Keratinocyte (primary cell): ENCODE measurements around the gene RALGPS2. TPM values are rescaled to one million over a fixed set of nuclear protein-coding genes. Genes with fewer than 3 reads are reported as not detected.

Experiments used
- DNase-seq: peaks from one replicate; pipeline ENCODE4 v3.0.0-alpha.2; 2011; ENCODE audit warnings: low read depth, missing footprints, low spot score
- FAIRE-seq: peaks from 2 replicates; lab custom pipeline; 2011; peaks lifted over from hg19 to GRCh38; lab: Jason Lieb, UNC
- H2AFZ ChIP-seq: 2 replicates; pipeline ENCODE4 v1.6.0; 2012; ENCODE audit warnings: low read length, control low read depth, inconsistent platforms; ENCODE audit not compliant: control insufficient read depth
- H3K27ac ChIP-seq: 2 replicates; pipeline ENCODE4 v1.5.1; 2011; ENCODE audit warnings: low read length; ENCODE audit not compliant: control insufficient read depth, insufficient read depth
- H3K27me3 ChIP-seq: 3 replicates; pipeline ENCODE4 v1.6.0; 2011; ENCODE audit warnings: low read length; ENCODE audit not compliant: control insufficient read depth, insufficient read depth; ENCODE audit errors: extremely low read depth
- H3K36me3 ChIP-seq, 2 experiments: 2 replicates in 1 of 2; 3 replicates in 1 of 2; pipeline ENCODE4 v1.5.1; 2011; ENCODE audit warnings: low read length in 2 of 2, mild to moderate bottlenecking in 1 of 2; ENCODE audit not compliant: control insufficient read depth in 2 of 2, insufficient read depth in 2 of 2; ENCODE audit errors: extremely low read depth in 1 of 2
- H3K4me1 ChIP-seq: 3 replicates; pipeline ENCODE4 v1.5.1; 2011; ENCODE audit warnings: low read length; ENCODE audit not compliant: control insufficient read depth, insufficient read depth; ENCODE audit errors: extremely low read depth
- H3K4me2 ChIP-seq: 3 replicates; pipeline ENCODE4 v1.6.0; 2011; ENCODE audit warnings: low read depth, low read length; ENCODE audit not compliant: control insufficient read depth, insufficient read depth; ENCODE audit errors: extremely low read depth
- H3K4me3 ChIP-seq, 3 experiments: fragments of 200-600 bp in 1 of 3; sonication (generic) in 1 of 3; 2 replicates in 2 of 3; 3 replicates in 1 of 3; pipeline ENCODE4 v1.5.1; 2011 to 2016; ENCODE audit warnings: low read length in 3 of 3, mild to moderate bottlenecking in 3 of 3, control low read depth in 2 of 3, inconsistent platforms in 1 of 3, low read depth in 1 of 3, mixed read lengths in 1 of 3, mixed run types in 1 of 3, moderate library complexity in 1 of 3; ENCODE audit not compliant: control insufficient read depth in 2 of 3, insufficient read depth in 2 of 3; ENCODE audit errors: extremely low read depth in 1 of 3
- H3K79me2 ChIP-seq: 2 replicates; pipeline ENCODE4 v1.6.0; 2012; ENCODE audit warnings: low read length; ENCODE audit not compliant: control insufficient read depth, insufficient read depth
- H3K9ac ChIP-seq: 3 replicates; pipeline ENCODE4 v1.6.0; 2011; ENCODE audit warnings: low read length; ENCODE audit not compliant: control insufficient read depth, insufficient read depth; ENCODE audit errors: extremely low read depth
- H3K9me1 ChIP-seq: 3 replicates; pipeline ENCODE4 v1.6.0; 2011; ENCODE audit warnings: low read length; ENCODE audit not compliant: control insufficient read depth, insufficient read depth; ENCODE audit errors: extremely low read depth
- H3K9me3 ChIP-seq: 2 replicates; pipeline ENCODE4 v1.5.1; 2012; ENCODE audit warnings: low read depth, low read length; ENCODE audit not compliant: control insufficient read depth
- H4K20me1 ChIP-seq: 3 replicates; pipeline ENCODE4 v1.6.0; 2011; ENCODE audit warnings: low read length; ENCODE audit not compliant: control insufficient read depth, insufficient read depth; ENCODE audit errors: extremely low read depth
- EZH2 ChIP-seq: IDR thresholded peaks from one replicate; pipeline ENCODE4 v1.6.1; 2012; ENCODE audit warnings: inconsistent platforms, mild to moderate bottlenecking, low read length, moderate library complexity
- dilution Hi-C: fragments of 300-500 bp; cut with MboI; formaldehyde crosslinking; loops from one replicate; pipeline ENCODE4 v1.7.0; 2020; ENCODE audit warnings: low sequenced_read_pairs; ENCODE audit not compliant: extremely low pct_ligation_motif_present
- polyA plus RNA-seq, 5 experiments: library from polyadenylated mRNA; depleted of rRNA in 3 of 5; stranded (reverse) in 3 of 5; stranded (forward) in 1 of 5; unstranded in 1 of 5; fragments of >200 nt; gene quantifications; 1 replicate in 1 of 5; 2 replicates in 3 of 5; 3 replicates in 1 of 5; pipeline versions ENCODE4 v1.2.1 to v1.2.3, GENCODE V29; 2011 to 2012; ENCODE audit warnings: missing spikeins in 2 of 5, low read depth in 1 of 5, low replicate concordance in 1 of 5
- TF ChIP-seq, protein P1 (sequence below), 3 experiments: IDR thresholded peaks in 1 of 3; conservative IDR thresholded peaks in 1 of 3; optimal IDR thresholded peaks in 1 of 3; 2 replicates in 2 of 3; 3 replicates in 1 of 3; pipeline versions ENCODE3 to v1.5.1; 2011; ENCODE audit warnings: low read length in 3 of 3, mild to moderate bottlenecking in 3 of 3, moderate library complexity in 2 of 3, control low read depth in 1 of 3, inconsistent platforms in 1 of 3; ENCODE audit not compliant: insufficient read depth in 2 of 3; ENCODE audit errors: extremely low read depth in 1 of 3

RALGPS2 gene
- polyA plus RNA-seq, 1 donor (not counting 4 experiments of a cell fraction or from before 2014, with no cell fraction given): 14.8 TPM

DNA sequence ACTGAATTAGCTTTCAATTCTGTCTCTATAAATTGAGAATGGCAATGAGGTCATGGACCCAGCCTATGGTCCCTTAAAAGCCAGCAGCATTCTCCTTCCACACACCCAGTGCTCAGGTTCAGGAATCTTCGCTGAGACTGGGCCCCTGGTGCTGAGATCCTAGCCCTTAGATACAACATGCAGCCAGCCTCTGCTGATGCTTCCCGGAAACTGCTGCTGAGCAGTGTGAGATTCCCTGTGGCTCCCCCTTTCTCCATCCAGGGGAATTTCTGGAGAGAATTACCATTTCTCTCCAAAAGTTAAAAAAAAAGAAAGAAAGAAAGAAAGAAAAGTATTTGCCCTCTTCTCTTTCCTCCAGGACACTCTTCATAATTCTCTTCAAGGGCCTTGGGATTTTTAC lies 31.7 kb upstream of the RALGPS2 start:
- DNase-seq (no peak), FAIRE-seq (no peak)
- H3K27ac ChIP-seq: no peak overlapping the region
- no peaks in the 10 kb centered on the region for H3K9me1 ChIP-seq
- no peak overlapping the region for H3K9ac ChIP-seq
- no peaks in the 10 kb centered on the region for H3K36me3 ChIP-seq
- dilution Hi-C loops: no loop called here
- TF ChIP-seq EZH2: no peak
- TF ChIP-seq, protein P1, sequence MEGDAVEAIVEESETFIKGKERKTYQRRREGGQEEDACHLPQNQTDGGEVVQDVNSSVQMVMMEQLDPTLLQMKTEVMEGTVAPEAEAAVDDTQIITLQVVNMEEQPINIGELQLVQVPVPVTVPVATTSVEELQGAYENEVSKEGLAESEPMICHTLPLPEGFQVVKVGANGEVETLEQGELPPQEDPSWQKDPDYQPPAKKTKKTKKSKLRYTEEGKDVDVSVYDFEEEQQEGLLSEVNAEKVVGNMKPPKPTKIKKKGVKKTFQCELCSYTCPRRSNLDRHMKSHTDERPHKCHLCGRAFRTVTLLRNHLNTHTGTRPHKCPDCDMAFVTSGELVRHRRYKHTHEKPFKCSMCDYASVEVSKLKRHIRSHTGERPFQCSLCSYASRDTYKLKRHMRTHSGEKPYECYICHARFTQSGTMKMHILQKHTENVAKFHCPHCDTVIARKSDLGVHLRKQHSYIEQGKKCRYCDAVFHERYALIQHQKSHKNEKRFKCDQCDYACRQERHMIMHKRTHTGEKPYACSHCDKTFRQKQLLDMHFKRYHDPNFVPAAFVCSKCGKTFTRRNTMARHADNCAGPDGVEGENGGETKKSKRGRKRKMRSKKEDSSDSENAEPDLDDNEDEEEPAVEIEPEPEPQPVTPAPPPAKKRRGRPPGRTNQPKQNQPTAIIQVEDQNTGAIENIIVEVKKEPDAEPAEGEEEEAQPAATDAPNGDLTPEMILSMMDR (optimal IDR thresholded peaks at IDR 0.05 in 1 of 3, IDR thresholded peaks at IDR 0.05 in 1 of 3, conservative IDR thresholded peaks at IDR 0.05 in 1 of 3; ENCODE audit: extremely low read depth in 1 of 3, insufficient read depth in 2 of 3, low read length in 3 of 3): peak in 2 of 3 experiments; percentile 10 to 19
- no peaks in the 10 kb centered on the region for H3K79me2 ChIP-seq
- no peak overlapping the region for H3K4me2 ChIP-seq
- H4K20me1 ChIP-seq: no peaks in the 10 kb centered on the region
- no peak overlapping the region for H3K4me3 ChIP-seq
- no peaks in the 10 kb centered on the region for H3K27me3 ChIP-seq
- no peaks in the 10 kb centered on the region for H3K9me3 ChIP-seq
- H3K4me1 ChIP-seq: no peaks in the 10 kb centered on the region
- H2AFZ ChIP-seq: no peak overlapping the region

DNA sequence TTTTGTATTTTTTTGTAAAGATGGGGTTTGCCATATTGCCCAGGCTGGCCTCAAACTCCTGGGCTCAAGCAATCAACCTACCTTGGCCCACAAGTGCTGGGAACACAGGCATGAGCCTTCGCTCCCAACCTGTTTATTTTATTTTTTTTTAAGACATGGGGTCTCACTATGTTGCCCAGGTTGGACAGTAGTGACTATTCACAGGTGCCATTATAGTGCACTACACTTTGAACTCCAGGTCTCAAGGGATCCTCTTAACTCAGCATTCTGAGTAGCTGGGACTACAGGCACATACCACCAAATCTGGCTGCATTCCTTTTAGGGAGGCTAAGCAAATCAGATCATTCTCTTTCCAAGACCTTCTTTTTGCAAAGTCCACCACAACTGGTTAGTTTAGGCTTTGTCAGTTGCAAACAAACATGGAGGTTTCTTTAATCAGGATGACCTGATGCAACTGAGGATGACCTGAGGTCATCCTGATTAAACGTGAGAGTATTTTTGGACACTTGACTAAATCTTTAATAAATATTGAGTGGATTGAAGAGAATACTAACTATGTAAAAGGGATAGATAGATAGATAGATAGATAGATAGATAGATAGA lies 30.0 kb upstream of the RALGPS2 start:
- TF ChIP-seq, protein P1 (optimal IDR thresholded peaks at IDR 0.05 in 1 of 3, IDR thresholded peaks at IDR 0.05 in 1 of 3, conservative IDR thresholded peaks at IDR 0.05 in 1 of 3; ENCODE audit: extremely low read depth in 1 of 3, insufficient read depth in 2 of 3, low read length in 3 of 3): no peak
- no peak for TF ChIP-seq EZH2
- FAIRE-seq: no peak
- no peaks in the 10 kb centered on the region for H3K27me3 ChIP-seq
- no peak overlapping the region for H2AFZ ChIP-seq
- H3K79me2 ChIP-seq: no peaks in the 10 kb centered on the region
- H3K9ac ChIP-seq: no peak overlapping the region
- H3K36me3 ChIP-seq: no peaks in the 10 kb centered on the region
- H3K27ac ChIP-seq: no peak overlapping the region
- no peaks in the 10 kb centered on the region for H4K20me1 ChIP-seq
- H3K4me2 ChIP-seq: no peak overlapping the region
- H3K4me3 ChIP-seq: no peak overlapping the region
- dilution Hi-C loops: no loop called here
- no peaks in the 10 kb centered on the region for H3K9me1 ChIP-seq
- H3K4me1 ChIP-seq: no peaks in the 10 kb centered on the region
- no peaks in the 10 kb centered on the region for H3K9me3 ChIP-seq
- DNase-seq: no peak
